CD4-positive, alpha-beta T cell treated with Interleukin-4 for 1 hour (primary cell): ENCODE measurements around the gene RTF1.

Experiments used
- DNase-seq, 2 donors: peaks; one replicate each; pipeline ENCODE4 v3.0.0-alpha.2; 2020 to 2022

The RTF1 gene

GRCh38 chr15:41510728-41511127, 93.8 kb downstream of the RTF1 start:
- no peak for DNase-seq

DNA sequence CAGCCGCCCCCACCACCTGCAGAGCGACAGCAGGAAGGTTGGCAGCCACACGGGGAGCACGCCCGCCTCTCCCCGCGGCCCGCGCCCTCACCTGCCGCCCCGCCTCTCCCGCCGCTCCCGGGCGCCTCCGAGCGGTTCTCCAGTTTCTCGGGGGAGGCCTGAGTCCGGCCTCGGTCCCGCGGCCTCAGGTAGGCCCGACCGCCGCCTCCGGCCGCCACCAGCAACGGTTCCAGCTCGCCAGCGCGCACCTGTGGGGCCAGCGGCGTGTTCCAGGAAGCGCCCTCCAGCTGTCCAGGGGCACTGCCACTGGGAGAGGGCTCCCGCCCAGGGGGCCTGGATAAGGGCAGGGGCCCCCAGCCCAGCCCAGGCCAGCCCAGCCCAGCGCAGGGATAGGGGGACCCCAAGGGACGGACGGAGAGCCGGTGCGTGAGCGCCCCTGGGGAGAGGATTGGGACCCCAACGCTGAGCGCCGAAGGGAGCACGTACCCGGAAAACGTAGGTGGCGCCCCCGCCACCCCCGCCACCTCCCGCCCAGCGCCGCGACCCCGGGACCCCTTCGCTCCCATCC, 94.5 kb downstream of the RTF1 start:
- DNase-seq: no peak

- peak in 1 of 2 donors; percentile 11 for DNase-seq
Measured at GRCh38 chr15:41511899-41512369, 95.0 kb downstream of the RTF1 start.

DNA sequence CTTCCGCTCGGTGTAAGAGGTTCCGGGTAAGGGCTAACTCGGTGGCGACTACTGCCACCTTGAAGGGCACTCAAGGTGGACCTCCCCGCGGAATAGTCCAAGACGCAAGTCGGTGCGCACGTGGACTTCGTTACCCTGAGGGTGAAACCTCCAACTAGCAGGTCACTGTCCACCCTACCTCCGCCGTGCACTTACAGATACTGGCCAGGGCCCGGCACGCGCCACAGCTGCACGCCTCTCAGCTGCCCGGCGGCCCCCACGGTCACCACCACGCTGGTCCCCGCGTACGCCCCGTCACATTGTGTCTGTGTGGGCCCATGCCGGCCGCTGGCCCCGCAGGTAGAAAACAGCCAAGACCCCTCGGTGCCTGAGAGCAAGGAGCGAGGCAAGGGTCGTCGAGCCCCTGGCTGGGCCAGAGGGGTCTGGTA, 95.6 kb downstream of the RTF1 start:
- no peak for DNase-seq

DNA sequence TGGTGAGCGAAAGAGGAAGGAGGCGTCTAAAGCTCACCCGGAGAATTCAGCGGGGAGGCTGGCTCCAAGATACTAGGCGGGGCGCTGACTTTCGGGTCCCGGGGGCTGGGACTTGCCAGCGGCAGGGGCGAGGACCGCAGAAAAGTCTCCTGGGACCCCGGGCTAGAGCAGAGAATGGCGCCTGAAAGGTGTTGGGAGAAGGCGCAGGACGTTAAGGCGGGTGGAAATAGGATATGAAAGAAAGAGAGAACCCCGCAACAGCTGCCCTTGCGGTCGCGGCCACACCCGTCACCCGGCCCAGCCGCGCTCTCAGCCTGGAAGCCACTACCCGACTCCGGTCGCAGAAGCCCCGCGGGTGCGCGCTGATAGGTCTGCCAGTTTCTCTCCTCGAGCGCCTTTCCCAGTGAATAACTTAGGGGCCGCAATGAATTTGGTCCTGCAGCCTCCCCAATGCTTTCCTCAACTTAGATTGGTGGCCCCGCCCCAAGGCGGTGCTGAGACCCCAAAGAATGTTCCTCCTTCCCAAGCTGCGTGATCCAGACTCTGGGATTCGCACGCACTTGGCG, 96.1 kb downstream of the RTF1 start:
- peak; percentile 38 to 42 for DNase-seq

DNA sequence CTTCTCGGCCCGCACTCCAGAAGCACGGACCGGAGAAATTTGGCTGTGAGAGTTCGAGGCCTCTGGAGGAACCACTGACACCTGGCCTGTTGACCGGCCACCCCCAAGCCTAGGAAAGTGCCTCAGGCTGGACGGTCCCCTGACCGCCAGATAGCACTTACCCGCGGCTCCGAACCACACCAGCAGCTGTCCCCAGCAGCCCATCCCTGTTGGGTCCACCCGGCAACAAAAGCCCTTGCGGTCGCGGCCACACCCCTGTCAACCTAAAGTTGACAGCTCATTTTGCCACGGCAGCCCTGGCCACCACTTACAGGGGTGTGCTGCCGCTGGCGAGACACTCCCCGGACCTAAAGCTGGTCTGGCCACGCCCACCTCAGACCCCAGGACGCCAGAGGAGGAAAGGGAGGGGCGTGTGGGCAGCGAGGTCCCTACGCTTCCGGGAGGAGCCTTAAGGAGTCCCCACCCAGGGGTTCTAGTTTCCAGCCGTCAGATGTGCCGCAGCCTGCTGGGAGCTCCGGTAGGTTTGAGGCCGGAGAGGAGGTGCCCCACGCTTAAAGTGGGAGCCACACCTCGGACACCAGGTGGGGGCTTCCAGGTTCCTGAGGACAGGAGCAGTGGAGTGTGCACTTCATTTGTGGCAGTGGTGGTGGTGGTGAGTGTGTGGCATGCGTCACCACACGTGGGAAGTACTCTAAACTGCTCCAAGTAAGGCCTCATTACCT, 96.8 kb downstream of the RTF1 start, which contains the start of gene LTK:
Gene LTK (minus strand): TSS at position 322 of the 722 bp plus-strand sequence. CDS start 118 bp downstream, at position 204.
- DNase-seq: peak; percentile 26 to 30

- no peak for DNase-seq
Measured at GRCh38 chr15:41517895-41518449, 101.1 kb downstream of the RTF1 start.

DNA sequence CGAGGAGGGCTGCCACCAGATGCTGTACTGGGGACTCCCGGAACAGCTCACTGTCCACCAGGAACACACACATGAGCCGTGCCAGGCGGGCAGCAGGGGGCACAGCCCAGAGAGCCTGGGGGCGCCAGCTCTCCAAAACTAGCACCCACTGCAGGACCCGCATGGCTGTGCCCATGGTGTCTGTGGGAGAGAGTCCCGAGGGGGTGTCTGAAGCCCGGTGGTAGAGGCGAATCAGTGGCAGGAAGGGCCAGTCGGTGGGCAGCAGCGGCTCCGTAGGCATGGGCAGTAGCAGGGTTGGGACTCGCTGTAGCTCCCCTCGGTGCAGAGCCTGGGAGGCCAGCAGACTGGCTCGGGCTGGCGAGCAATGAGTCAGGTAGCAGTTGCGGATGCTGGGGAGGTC, 103.7 kb downstream of the RTF1 start:
- no peak for DNase-seq

DNA sequence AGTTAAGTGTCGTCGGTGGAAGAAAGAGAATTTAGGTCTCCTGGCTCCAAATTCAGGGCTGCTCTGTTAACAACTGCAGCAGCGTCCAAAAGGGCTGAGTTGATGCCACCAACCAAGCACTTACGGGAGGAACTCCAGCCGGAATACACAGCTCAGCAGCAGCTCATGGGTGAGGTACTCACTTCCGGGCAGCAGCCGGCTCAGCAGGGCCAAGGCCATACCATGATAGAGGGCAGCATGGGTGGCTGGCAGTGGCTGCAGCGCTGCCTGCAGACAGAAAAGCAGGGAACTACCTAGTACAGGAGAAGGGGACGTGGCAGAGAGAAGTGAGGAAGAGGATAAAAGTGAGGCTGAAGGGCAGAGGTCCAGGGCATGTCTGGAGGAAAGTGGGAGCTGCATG, 104.7 kb downstream of the RTF1 start:
- DNase-seq: no peak

GRCh38 chr15:41523097-41523496, 106.2 kb downstream of the RTF1 start:
- DNase-seq: no peak

- no peak for DNase-seq
Measured at GRCh38 chr15:41530363-41530956, 113.6 kb downstream of the RTF1 start.
